HepG2 (cell line): ENCODE results near the gene CENPW. TPM values are rescaled to one million over a fixed set of nuclear protein-coding genes. Genes with fewer than 3 reads are reported as not detected.

Source experiments
- AKNA ChIP-seq: sonication (generic); formaldehyde crosslinking; IDR thresholded peaks from 2 replicates; pipeline ENCODE4 v1.4.0; 2020; ENCODE audit warnings: missing genetic modification reagents, borderline replicate concordance
- BCL3 ChIP-seq: sonication (generic); formaldehyde crosslinking; IDR thresholded peaks from 2 replicates; pipeline ENCODE4 v1.5.1; 2020; ENCODE audit warnings: mild to moderate bottlenecking, missing genetic modification reagents, moderate library complexity
- CREB3 ChIP-seq: sonication (generic); formaldehyde crosslinking; IDR thresholded peaks from 2 replicates; pipeline ENCODE4 v1.5.0; 2020; ENCODE audit warnings: missing genetic modification reagents
- NCOA2 ChIP-seq: sonication (generic); formaldehyde crosslinking; IDR thresholded peaks from 2 replicates; pipeline ENCODE4 v1.8.0; 2022; ENCODE audit warnings: inconsistent platforms
- NCOR1 ChIP-seq: fragments of 200-600 bp; sonication (generic); IDR thresholded peaks from 2 replicates; pipeline ENCODE4 v1.7.0; 2017; ENCODE audit warnings: antibody characterized with exemption, low read length, borderline replicate concordance
- NFIB ChIP-seq: sonication (generic); formaldehyde crosslinking; IDR thresholded peaks from 2 replicates; pipeline ENCODE4 v1.9.0; 2021; ENCODE audit warnings: missing genetic modification reagents, mild to moderate bottlenecking, borderline replicate concordance
- SKIL ChIP-seq: sonication (generic); formaldehyde crosslinking; IDR thresholded peaks from 2 replicates; pipeline ENCODE4 v1.8.0; 2022; ENCODE audit warnings: missing genetic modification reagents, mild to moderate bottlenecking, moderate library complexity, borderline replicate concordance
- SP2 ChIP-seq: sonication (generic); formaldehyde crosslinking; IDR thresholded peaks from 2 replicates; pipeline ENCODE4 v1.5.1; 2020; ENCODE audit warnings: mild to moderate bottlenecking, missing genetic modification reagents
- TBP ChIP-seq: sonication (generic); formaldehyde crosslinking; IDR thresholded peaks from 2 replicates; pipeline ENCODE4 v1.5.0; 2020; ENCODE audit warnings: missing genetic modification reagents
- TCF12 ChIP-seq, 2 experiments: fragments of 450-650 bp in 1 of 2; sonication (generic) in 1 of 2; formaldehyde crosslinking in 1 of 2; IDR thresholded peaks; 2 replicates each; pipeline versions ENCODE4 v1.6.1 to v1.8.0; 2017 to 2022; ENCODE audit warnings: antibody characterized with exemption in 1 of 2, mild to moderate bottlenecking in 1 of 2, missing genetic modification reagents in 1 of 2, moderate library complexity in 1 of 2
- ZNF512B ChIP-seq: sonication (generic); formaldehyde crosslinking; IDR thresholded peaks from 2 replicates; pipeline ENCODE4 v1.5.1; 2020; ENCODE audit warnings: missing genetic modification reagents, mild to moderate bottlenecking, borderline replicate concordance
- ZNF639 ChIP-seq: conservative IDR thresholded peaks from 2 replicates; pipeline ENCODE4 v1.6.1; 2018; ENCODE audit warnings: missing genetic modification reagents
- ZNF709 ChIP-seq: sonication (generic); formaldehyde crosslinking; IDR thresholded peaks from 2 replicates; pipeline ENCODE4 v1.5.0; 2020; ENCODE audit warnings: mild to moderate bottlenecking, missing genetic modification reagents
- polyA plus RNA-seq, 8 experiments: library from polyadenylated mRNA; depleted of rRNA in 3 of 8; stranded (reverse) in 7 of 8; unstranded in 1 of 8; fragments of >200 nt; fragmentation: Illumina TruSeq in 4 of 8; extraction: Trizol in 4 of 8; gene quantifications; 2 replicates each; pipeline versions ENCODE4 v1.2.1 to v1.2.3, GENCODE V29; 2011 to 2016; ENCODE audit warnings: low read depth in 4 of 8, missing spikeins in 1 of 8, mixed read lengths in 1 of 8; ENCODE audit not compliant: insufficient read depth in 1 of 8
- total RNA-seq, 5 experiments: library from RNA; depleted of rRNA; stranded (reverse); fragments of >200 nt; fragmentation: Illumina TruSeq; extraction: Trizol; gene quantifications; 2 replicates each; pipeline ENCODE4 v1.2.3, GENCODE V29; 2016; ENCODE audit warnings: low read depth in 1 of 5

CENPW gene
- total and polyA plus RNA-seq, 2 of the 13 experiments (the other 11 are each of a cell fraction or from before 2014, with no cell fraction given) = 8.6 to 94.7 TPM

- TF ChIP-seq AKNA (CRISPR knock-in tag) (no peak; the same call in 1 of the 2 replicates), TCF12 (IDR thresholded peaks at IDR 0.05) (no peak), TCF12 (CRISPR knock-in tag; IDR thresholded peaks at IDR 0.05) (no peak), NCOA2 (CRISPR knock-in tag) (peak; percentile 43), CREB3 (peak; percentile 71; the same call in 1 of the 2 replicates), ZNF512B (CRISPR knock-in tag) (no peak), ZNF709 (CRISPR knock-in tag) (no peak), SKIL (CRISPR knock-in tag) (no peak), SP2 (CRISPR knock-in tag) (no peak), TBP (CRISPR knock-in tag) (peak; percentile 21; the same call in 1 of the 2 replicates), NCOR1 (no peak), BCL3 (CRISPR knock-in tag) (no peak), NFIB (CRISPR knock-in tag) (no peak), ZNF639 (CRISPR knock-in tag) (no peak; the same call in 1 of the 2 replicates)
Observed at GRCh38 chr6:126339796-126340609, at the start of gene CENPW (continued).
